LNCaP clone FGC (cell line): ENCODE results near the gene FHL2.

ENCODE experiments used
- DNase-seq: peaks from one replicate; pipeline ENCODE4 v3.0.0-alpha.2; 2011; ENCODE audit warnings: low read depth
- H3K4me3 ChIP-seq: 2 replicates; pipeline ENCODE4 v1.5.1; 2011; ENCODE audit warnings: mild to moderate bottlenecking, low read depth, low read length, control low read depth
- TF ChIP-seq, protein P1 (sequence below): IDR thresholded peaks from 2 replicates; pipeline ENCODE4 v1.5.1; 2012; ENCODE audit warnings: mild to moderate bottlenecking; ENCODE audit not compliant: control insufficient read depth, insufficient read depth; ENCODE audit errors: extremely low read depth

FHL2 gene

GRCh38 chr2:105391763-105392662, 6.8 kb downstream of the FHL2 start:
- H3K4me3 ChIP-seq = no peak overlapping the region
- DNase-seq = no peak
- TF ChIP-seq, protein P1, sequence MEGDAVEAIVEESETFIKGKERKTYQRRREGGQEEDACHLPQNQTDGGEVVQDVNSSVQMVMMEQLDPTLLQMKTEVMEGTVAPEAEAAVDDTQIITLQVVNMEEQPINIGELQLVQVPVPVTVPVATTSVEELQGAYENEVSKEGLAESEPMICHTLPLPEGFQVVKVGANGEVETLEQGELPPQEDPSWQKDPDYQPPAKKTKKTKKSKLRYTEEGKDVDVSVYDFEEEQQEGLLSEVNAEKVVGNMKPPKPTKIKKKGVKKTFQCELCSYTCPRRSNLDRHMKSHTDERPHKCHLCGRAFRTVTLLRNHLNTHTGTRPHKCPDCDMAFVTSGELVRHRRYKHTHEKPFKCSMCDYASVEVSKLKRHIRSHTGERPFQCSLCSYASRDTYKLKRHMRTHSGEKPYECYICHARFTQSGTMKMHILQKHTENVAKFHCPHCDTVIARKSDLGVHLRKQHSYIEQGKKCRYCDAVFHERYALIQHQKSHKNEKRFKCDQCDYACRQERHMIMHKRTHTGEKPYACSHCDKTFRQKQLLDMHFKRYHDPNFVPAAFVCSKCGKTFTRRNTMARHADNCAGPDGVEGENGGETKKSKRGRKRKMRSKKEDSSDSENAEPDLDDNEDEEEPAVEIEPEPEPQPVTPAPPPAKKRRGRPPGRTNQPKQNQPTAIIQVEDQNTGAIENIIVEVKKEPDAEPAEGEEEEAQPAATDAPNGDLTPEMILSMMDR = no peak

DNA sequence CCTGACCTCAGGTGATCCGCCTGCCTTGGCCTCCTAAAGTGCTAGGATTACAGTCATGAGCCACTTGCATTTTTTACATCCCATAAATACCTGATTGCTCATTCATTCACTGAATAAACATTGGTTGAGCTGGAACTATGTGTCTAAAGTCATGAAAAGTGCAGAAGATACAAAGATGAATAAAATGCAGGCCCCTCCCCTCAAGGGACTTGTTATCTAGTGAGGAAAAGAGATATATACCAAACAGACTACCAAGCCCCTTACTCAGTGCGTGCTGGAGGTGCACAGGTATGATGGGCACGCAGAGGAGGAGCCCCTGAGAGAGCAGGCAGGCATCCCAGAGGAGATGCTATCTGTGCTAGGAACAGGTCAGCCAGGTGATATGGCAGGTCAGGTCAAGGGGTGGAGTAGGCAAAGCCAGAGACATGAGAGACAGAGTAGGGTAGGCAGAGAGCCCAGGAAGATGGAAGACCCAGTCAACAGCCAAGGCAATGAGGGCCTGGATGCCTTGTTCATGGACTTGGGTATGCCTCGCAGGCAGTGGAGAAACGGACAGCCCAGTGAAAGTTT, 7.7 kb downstream of the FHL2 start:
- TF ChIP-seq, protein P1 = no peak
- H3K4me3 ChIP-seq = no peak overlapping the region
- DNase-seq = no peak

DNA sequence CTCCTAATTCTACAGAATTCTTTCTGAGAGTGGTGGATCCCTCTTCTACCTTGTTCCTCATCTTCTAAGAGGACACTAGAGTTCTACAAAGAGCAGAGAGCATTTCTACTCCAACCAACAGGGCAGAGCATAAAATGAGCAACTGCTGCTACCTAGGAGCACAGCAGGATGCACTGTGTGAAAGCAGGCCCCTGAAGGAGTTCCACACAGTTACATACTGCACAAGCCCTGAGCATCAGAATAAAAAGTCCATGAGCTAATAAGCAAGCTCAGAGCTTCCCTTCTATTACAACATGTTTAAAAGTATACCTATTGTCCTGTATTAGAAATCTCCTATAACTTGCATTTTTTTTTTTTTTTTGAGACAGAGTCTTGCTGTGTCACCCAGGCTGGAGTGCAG, 8.4 kb downstream of the FHL2 start:
- TF ChIP-seq, protein P1 = no peak
- no peak overlapping the region for H3K4me3 ChIP-seq
- DNase-seq = no peak

- TF ChIP-seq, protein P1 = no peak
- no peak overlapping the region for H3K4me3 ChIP-seq
- peak; percentile 69 for DNase-seq
Observed at GRCh38 chr2:105388971-105389381, 9.9 kb downstream of the FHL2 start.

- H3K4me3 ChIP-seq = no peak overlapping the region
- no peak for DNase-seq
- TF ChIP-seq, protein P1 = no peak
Observed at GRCh38 chr2:105387225-105387624, 11.6 kb downstream of the FHL2 start.

DNA sequence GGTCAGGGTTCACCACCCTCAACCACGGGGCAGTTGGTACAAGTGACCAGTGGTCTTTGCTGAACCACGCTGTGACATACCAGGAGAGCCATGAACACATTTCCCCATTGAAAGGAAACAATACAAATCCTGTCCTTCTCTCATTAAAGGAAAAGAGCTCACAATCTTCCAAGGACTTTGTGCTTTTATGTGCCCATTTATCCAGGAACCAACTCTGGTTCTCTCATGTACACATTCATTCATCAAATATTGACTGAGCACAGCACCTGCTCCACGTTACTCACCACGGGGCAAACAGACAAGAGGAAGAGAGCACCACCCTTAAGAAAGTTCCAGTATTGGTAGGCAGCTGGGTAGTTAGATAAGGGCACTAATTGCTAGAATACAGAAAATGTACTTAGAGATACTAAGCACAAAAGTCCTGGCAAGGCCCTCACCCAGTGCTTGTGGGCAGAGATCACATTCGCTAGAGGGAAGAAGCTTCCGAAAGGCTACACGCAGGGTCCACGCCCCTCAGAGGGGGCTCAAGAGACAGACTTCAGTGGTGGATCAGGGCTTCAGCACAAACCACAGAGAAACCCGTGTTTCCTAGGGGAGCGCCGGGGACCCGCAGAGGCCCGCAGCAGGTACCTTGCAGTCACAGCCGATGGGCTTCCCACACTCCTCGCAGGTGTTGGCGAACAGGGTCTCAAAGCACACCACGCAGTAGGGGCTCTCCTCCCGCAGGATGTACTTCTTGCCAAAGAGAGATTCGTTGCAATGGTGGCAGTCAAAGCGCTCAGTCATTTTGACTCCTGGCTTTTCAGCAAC, 12.9 kb downstream of the FHL2 start:
- H3K4me3 ChIP-seq = no peak overlapping the region
- TF ChIP-seq, protein P1 = no peak
- DNase-seq = peak; percentile 58
